Vagina (tissue), 2 donors: Measurements from ENCODE around the gene LRRC1. TPM values are rescaled to one million over a fixed set of nuclear protein-coding genes. Genes with fewer than 3 reads are reported as not detected.

Source experiments
- DNase-seq, 2 donors: peaks; one replicate each; pipeline ENCODE4 v3.0.0-alpha.2; 2017; ENCODE audit errors: extremely low spot score in 2 of 2
- H3K27ac ChIP-seq: fragments of 200-600 bp; sonication (generic); one replicate; pipeline ENCODE4 v1.5.1; 2019
- H3K27me3 ChIP-seq: fragments of 200-600 bp; sonication (generic); one replicate; pipeline ENCODE4 v1.5.1; 2019
- H3K36me3 ChIP-seq, 2 donors: fragments of 200-600 bp; sonication (generic); one replicate each; pipeline ENCODE4 v1.5.1; 2017 to 2019
- H3K4me1 ChIP-seq: fragments of 200-600 bp; sonication (generic); one replicate; pipeline ENCODE4 v1.5.1; 2019
- H3K4me3 ChIP-seq, 2 donors: fragments of 200-600 bp; sonication (generic); 1 replicate in 1 of 2; 2 replicates in 1 of 2; pipeline ENCODE4 v1.5.1; 2016 to 2019
- H3K9me3 ChIP-seq: fragments of 200-600 bp; sonication (generic); one replicate; pipeline ENCODE4 v1.5.1; 2019
- CTCF ChIP-seq, 3 experiments: fragments of 450-650 bp in 2 of 3; fragments of 200-600 bp in 1 of 3; sonication (generic) in 1 of 3; IDR thresholded peaks; one replicate each; pipeline ENCODE4 v1.5.1; 2017 to 2019; ENCODE audit warnings: antibody characterized with exemption in 3 of 3, mild to moderate bottlenecking in 2 of 3, moderate library complexity in 2 of 3
- POLR2A ChIP-seq, 2 donors: fragments of 450-650 bp; IDR thresholded peaks; one replicate each; pipeline ENCODE4 v1.6.1; 2017; ENCODE audit warnings: antibody characterized with exemption in 2 of 2, mild to moderate bottlenecking in 2 of 2, moderate library complexity in 2 of 2
- POLR2AphosphoS5 ChIP-seq, 2 donors: sonication (generic); formaldehyde crosslinking; IDR thresholded peaks; one replicate each; pipeline ENCODE4 v1.9.0; 2017; ENCODE audit warnings: antibody characterized with exemption in 2 of 2, mild to moderate bottlenecking in 2 of 2, low read depth in 1 of 2; ENCODE audit not compliant: insufficient read depth in 1 of 2
- intact Hi-C: fragments of 100-400 bp; cut with DNase I; formaldehyde crosslinking; loops from one replicate; pipeline ENCODE4 v1.15.1; 2023
- total RNA-seq: library from RNA; depleted of rRNA; stranded (reverse); fragments of >200 nt; gene quantifications from one replicate; pipeline ENCODE4 v1.2.3, GENCODE V29; 2016

LRRC1 gene
- total RNA-seq, 1 donor from 2014 or later: 52.5 TPM

GRCh38 chr6:53912661-53913060, 117.9 kb downstream of the LRRC1 start:
- TF ChIP-seq POLR2AphosphoS5 (IDR thresholded peaks at IDR 0.05; ENCODE audit: insufficient read depth in 1 of 2, low read depth in 1 of 2) (no peak), CTCF (IDR thresholded peaks at IDR 0.05) (no peak), POLR2A (IDR thresholded peaks at IDR 0.05) (no peak)
- H3K36me3 ChIP-seq: peaks cover 0 to 14% of the 10 kb centered on the region in 2 donors
- no peak overlapping the region for H3K4me3 ChIP-seq
- H3K27ac ChIP-seq: no peak overlapping the region
- DNase-seq: no peak
- H3K27me3 ChIP-seq: no peaks in the 10 kb centered on the region
- H3K9me3 ChIP-seq: no peaks in the 10 kb centered on the region
- H3K4me1 ChIP-seq: no peaks in the 10 kb centered on the region
- intact Hi-C loops: no loop called here

DNA sequence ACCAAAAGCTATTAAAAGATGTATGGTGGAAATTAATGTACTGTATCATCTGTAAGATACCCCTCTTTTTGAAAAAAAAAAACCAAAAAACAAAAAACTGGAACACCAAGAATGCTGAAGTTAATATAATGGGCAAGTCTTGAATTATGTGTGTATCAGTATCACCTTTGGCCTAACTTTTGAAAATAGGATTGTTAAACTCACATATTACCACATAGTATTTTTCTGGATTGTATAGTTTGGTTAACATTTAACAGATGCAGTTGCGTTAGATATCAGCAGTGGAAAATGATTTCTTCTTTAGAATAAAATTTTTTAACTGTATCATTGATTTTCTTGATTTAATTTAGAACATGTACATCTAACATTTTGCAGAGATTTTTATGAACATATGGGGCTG, 118.5 kb downstream of the LRRC1 start:
- no peaks in the 10 kb centered on the region for H3K4me1 ChIP-seq
- H3K4me3 ChIP-seq: no peak overlapping the region
- H3K9me3 ChIP-seq: no peaks in the 10 kb centered on the region
- TF ChIP-seq CTCF (IDR thresholded peaks at IDR 0.05) (no peak), POLR2A (IDR thresholded peaks at IDR 0.05) (no peak), POLR2AphosphoS5 (IDR thresholded peaks at IDR 0.05; ENCODE audit: insufficient read depth in 1 of 2, low read depth in 1 of 2) (no peak)
- no peak overlapping the region for H3K27ac ChIP-seq
- no peak for DNase-seq
- intact Hi-C loops: no loop called here
- no peaks in the 10 kb centered on the region for H3K27me3 ChIP-seq
- peaks cover 0 to 14% of the 10 kb centered on the region in 2 donors for H3K36me3 ChIP-seq

GRCh38 chr6:53915026-53915691, 120.4 kb downstream of the LRRC1 start:
- Histone ChIP-seq H3K27me3 (no peaks in the 10 kb centered on the region), H3K27ac (no peak overlapping the region), H3K4me3 (no peak overlapping the region), H3K4me1 (no peaks in the 10 kb centered on the region), H3K36me3 (peaks cover 0 to 17% of the 10 kb centered on the region in 2 donors), H3K9me3 (no peaks in the 10 kb centered on the region)
- DNase-seq: no peak
- intact Hi-C loops: no loop called here
- TF ChIP-seq POLR2A (IDR thresholded peaks at IDR 0.05): no peak
- TF ChIP-seq CTCF (IDR thresholded peaks at IDR 0.05): no peak
- no peak for TF ChIP-seq POLR2AphosphoS5 (IDR thresholded peaks at IDR 0.05; ENCODE audit: insufficient read depth in 1 of 2, low read depth in 1 of 2)

DNA sequence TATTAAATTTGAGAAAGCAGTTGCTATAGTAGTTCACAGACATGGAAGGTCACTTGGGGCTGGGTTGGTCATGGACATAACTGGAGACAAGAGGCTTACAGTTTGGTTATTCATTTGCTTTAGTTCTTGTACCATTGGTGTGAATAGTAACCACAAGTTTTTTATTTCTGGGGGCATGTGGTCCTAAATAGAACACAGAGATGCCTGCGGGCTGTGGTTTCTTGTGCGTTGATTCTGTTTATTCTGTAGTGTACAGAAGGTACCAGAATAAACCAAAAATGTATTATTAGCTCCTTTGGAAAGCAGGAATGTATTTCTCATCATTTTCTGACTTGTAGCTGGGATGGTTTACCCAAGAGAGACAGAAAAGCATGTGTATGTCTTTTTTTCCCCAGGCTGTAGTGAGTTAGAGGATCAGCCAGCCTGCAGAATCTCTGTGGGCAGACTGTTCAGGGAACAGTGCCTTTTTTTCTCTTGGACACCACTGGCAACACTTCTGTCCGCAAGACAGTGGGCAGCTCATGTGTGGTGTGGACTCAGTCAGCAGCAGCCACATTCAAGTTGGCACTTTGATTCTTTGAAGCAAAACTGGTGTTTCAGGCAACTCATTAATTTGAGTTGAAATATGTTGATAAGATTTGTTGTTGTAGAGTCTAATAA, 122.1 kb downstream of the LRRC1 start:
- TF ChIP-seq CTCF (IDR thresholded peaks at IDR 0.05) (no peak), POLR2A (IDR thresholded peaks at IDR 0.05) (no peak), POLR2AphosphoS5 (IDR thresholded peaks at IDR 0.05; ENCODE audit: insufficient read depth in 1 of 2, low read depth in 1 of 2) (no peak)
- no peak for DNase-seq
- H3K36me3 ChIP-seq: peaks cover 0 to 17% of the 10 kb centered on the region in 2 donors
- intact Hi-C loops: no loop called here
- H3K27ac ChIP-seq: no peak overlapping the region
- H3K4me1 ChIP-seq: no peaks in the 10 kb centered on the region
- H3K9me3 ChIP-seq: no peaks in the 10 kb centered on the region
- H3K27me3 ChIP-seq: no peaks in the 10 kb centered on the region
- no peak overlapping the region for H3K4me3 ChIP-seq

- Histone ChIP-seq H3K9me3 (no peaks in the 10 kb centered on the region), H3K4me1 (no peaks in the 10 kb centered on the region), H3K27me3 (no peaks in the 10 kb centered on the region), H3K27ac (no peak overlapping the region), H3K36me3 (peaks cover 0 to 19% of the 10 kb centered on the region in 2 donors), H3K4me3 (no peak overlapping the region)
- intact Hi-C loops: no loop called here
- DNase-seq: no peak
- TF ChIP-seq POLR2AphosphoS5 (IDR thresholded peaks at IDR 0.05; ENCODE audit: insufficient read depth in 1 of 2, low read depth in 1 of 2): no peak
- TF ChIP-seq CTCF (IDR thresholded peaks at IDR 0.05): no peak
- TF ChIP-seq POLR2A (IDR thresholded peaks at IDR 0.05): no peak
These were observed 122.6 kb downstream of the LRRC1 start for GRCh38 chr6:53917464-53917842.
